ENCODE data around the gene TNPO3. TPM values are rescaled to one million over a fixed set of nuclear protein-coding genes. Genes with fewer than 3 reads are reported as not detected.
"Not testable (repeated sequence)": the region's sequence is repeated elsewhere in the genome, so short reads cannot be mapped to it uniquely, and the experiment has no call there.

TNPO3 gene
- total RNA-seq, 6 experiments from 2014 or later: 15.2 to 30.2 (median 22.2) TPM

DNA sequence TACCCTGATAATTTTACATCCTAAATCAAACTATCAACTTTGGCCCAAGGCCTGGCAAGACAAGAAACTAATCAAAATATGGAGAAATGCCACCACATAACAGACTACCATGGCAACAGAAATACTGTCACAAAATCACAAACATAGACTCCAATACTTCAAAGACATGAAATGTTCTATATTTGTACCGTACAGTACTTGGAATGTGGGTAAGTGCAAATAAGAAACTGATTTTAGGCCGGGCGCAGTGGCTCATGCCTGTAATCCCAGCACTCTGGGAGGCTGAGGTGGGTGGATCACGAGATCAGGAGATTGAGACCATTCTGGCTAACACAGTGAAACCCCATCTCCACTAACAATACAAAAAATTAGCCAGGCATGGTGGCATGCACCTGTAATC is 9.2 kb downstream of the TNPO3 start:
- Histone ChIP-seq H3K36me3 (peaks cover 0 to under 1% (median 0%) of the 10 kb centered on the region in 4 donors), H3K27ac (no peak overlapping the region), H3K4me1 (peaks cover 0 to 35% (median 4%) of the 10 kb centered on the region in 4 donors), H3K27me3 (no peaks in the 10 kb centered on the region), H3K4me3 (no peak overlapping the region), H3K9me3 (no peaks in the 10 kb centered on the region)
- TF ChIP-seq POLR2A (IDR thresholded peaks at IDR 0.05) (no peak), CTCF (IDR thresholded peaks at IDR 0.05) (no peak)
- ATAC-seq (no peak), DNase-seq (no peak)
- intact Hi-C loops (cut with DNase I): no loop called here
- WGBS (ENCODE audit: insufficient coverage, low coverage, low lambda C conversion rate, missing lambda C conversion rate): 90% methylated on average over 4 of the region's 4 CpGs

DNA sequence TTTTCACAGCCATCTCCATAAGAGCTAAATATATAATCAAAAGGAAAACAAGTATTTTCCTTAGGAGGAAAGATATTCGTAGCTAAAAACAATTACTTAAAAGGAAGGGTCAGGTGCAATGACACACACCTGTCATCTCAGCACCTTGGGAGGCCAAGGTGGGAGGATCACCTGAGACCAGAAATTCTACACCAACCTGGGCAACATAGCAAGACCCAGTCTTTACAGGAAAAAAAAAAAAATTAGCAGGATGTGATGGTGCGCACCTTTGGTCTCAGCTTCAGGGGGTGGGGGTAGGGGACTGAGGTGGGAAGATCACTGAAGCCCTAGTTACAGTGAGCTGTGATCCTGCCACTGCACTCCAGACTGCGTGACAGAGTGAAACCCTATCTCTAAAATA is 11.9 kb downstream of the TNPO3 start:
- no peaks in the 10 kb centered on the region for H3K9me3 ChIP-seq
- WGBS (ENCODE audit: insufficient coverage, low coverage, low lambda C conversion rate, missing lambda C conversion rate): 74% methylated on average over 3 of the region's 3 CpGs
- DNase-seq (no peak), ATAC-seq (no peak)
- peaks cover 0 to 25% (median 0%) of the 10 kb centered on the region in 4 donors for H3K4me1 ChIP-seq
- peaks cover 0 to 21% (median 5%) of the 10 kb centered on the region in 4 donors for H3K36me3 ChIP-seq
- H3K4me3 ChIP-seq: no peak overlapping the region
- intact Hi-C loops (cut with DNase I): no loop called here
- no peak overlapping the region for H3K27ac ChIP-seq
- no peak for TF ChIP-seq CTCF (IDR thresholded peaks at IDR 0.05)
- no peak for TF ChIP-seq POLR2A (IDR thresholded peaks at IDR 0.05)
- no peaks in the 10 kb centered on the region for H3K27me3 ChIP-seq

- Histone ChIP-seq H3K9me3 (no peaks in the 10 kb centered on the region), H3K36me3 (peaks cover 0 to 21% (median 6%) of the 10 kb centered on the region in 4 donors), H3K4me3 (no peak overlapping the region), H3K27me3 (no peaks in the 10 kb centered on the region), H3K4me1 (peaks cover 0 to 21% (median 0%) of the 10 kb centered on the region in 4 donors), H3K27ac (no peak overlapping the region)
- intact Hi-C loops (cut with DNase I): no loop called here
- ATAC-seq: no peak
- TF ChIP-seq POLR2A (IDR thresholded peaks at IDR 0.05) (no peak), CTCF (IDR thresholded peaks at IDR 0.05) (no peak)
- DNase-seq: no peak
- WGBS (ENCODE audit: insufficient coverage, low coverage, low lambda C conversion rate, missing lambda C conversion rate): 95% methylated on average over 3 of the region's 3 CpGs
Measured at GRCh38 chr7:129041142-129042085, 13.5 kb downstream of the TNPO3 start.

DNA sequence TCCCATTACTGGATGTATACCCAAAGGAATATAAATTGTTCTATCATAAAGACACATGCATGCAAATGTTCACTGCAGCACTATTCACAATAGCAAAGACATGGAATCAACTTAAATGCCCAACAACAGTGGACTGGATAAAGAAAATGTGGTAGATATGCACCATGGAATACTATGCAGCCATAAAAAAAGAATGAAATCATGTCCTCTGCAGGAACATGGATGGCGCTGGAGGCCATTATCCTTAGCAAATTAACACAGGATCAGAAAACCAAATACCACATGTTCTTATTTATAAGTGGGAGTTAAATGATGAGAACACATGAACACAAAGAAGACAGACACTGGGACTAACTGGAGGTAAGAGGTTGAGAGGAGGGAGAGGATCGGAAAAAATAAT is 16.4 kb downstream of the TNPO3 start:
- WGBS (ENCODE audit: insufficient coverage, low coverage, low lambda C conversion rate, missing lambda C conversion rate): 85% methylated on average over 2 of the region's 2 CpGs
- H3K36me3 ChIP-seq: peaks cover 0 to 27% (median 7%) of the 10 kb centered on the region in 4 donors
- H3K27ac ChIP-seq; H3K27me3 ChIP-seq; ATAC-seq; H3K4me1 ChIP-seq; intact Hi-C loops (cut with DNase I); DNase-seq; H3K4me3 ChIP-seq; H3K9me3 ChIP-seq: not testable (repeated sequence)

DNA sequence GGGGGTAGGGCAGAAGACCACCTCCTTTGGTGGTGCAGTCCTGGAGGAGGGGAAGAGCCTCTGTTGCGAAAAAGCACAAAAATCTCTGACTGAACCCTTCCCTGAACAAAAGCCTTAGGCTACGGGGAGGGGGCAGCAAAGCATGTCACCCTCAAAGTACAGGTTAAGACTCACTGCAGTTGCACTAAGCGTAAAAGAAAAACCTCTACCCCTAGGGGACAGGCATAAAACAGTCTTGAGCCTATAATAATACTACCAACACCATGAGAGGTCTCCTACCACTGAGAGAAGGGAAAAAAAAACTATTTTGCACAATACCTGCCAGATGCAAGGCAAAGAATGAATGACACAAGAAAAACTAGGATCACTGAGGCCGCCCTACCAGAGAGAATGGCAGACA is 17.3 kb downstream of the TNPO3 start:
- 100% methylated on average over 2 of the region's 4 CpGs for WGBS (ENCODE audit: insufficient coverage, low coverage, low lambda C conversion rate, missing lambda C conversion rate)
- Histone ChIP-seq H3K27ac (no peak overlapping the region), H3K4me1 (no peaks in the 10 kb centered on the region), H3K27me3 (no peaks in the 10 kb centered on the region), H3K36me3 (peaks cover 0 to 27% (median 7%) of the 10 kb centered on the region in 4 donors), H3K4me3 (no peak overlapping the region), H3K9me3 (no peaks in the 10 kb centered on the region)
- intact Hi-C loops (cut with DNase I): no loop called here
- no peak for TF ChIP-seq CTCF (IDR thresholded peaks at IDR 0.05)
- TF ChIP-seq POLR2A (IDR thresholded peaks at IDR 0.05): no peak
- DNase-seq (no peak), ATAC-seq (no peak)

All from right lobe of liver (tissue), 6 donors.